Neuron (in vitro differentiated cells): ENCODE measurements around the gene SPRTN.

Experiments used
- H2AFZ ChIP-seq: one replicate; pipeline ENCODE4 v1.6.1; 2013; ENCODE audit warnings: low read depth, mild to moderate bottlenecking, inconsistent platforms, low read length, moderate library complexity
- H3K27me3 ChIP-seq: one replicate; pipeline ENCODE4 v1.6.1; 2013; ENCODE audit warnings: low read length; ENCODE audit not compliant: insufficient read depth
- H3K36me3 ChIP-seq: one replicate; pipeline ENCODE4 v1.6.1; 2013; ENCODE audit warnings: low read length; ENCODE audit not compliant: insufficient read depth
- H3K4me1 ChIP-seq: one replicate; pipeline ENCODE4 v1.6.1; 2013; ENCODE audit warnings: low read length; ENCODE audit not compliant: insufficient read depth
- H3K4me3 ChIP-seq: 2 replicates; pipeline ENCODE4 v1.5.1; 2013; ENCODE audit warnings: mild to moderate bottlenecking, low read length, moderate library complexity
- H3K9me3 ChIP-seq: one replicate; pipeline ENCODE4 v1.6.1; 2013; ENCODE audit warnings: low read length

The SPRTN gene, protein sequence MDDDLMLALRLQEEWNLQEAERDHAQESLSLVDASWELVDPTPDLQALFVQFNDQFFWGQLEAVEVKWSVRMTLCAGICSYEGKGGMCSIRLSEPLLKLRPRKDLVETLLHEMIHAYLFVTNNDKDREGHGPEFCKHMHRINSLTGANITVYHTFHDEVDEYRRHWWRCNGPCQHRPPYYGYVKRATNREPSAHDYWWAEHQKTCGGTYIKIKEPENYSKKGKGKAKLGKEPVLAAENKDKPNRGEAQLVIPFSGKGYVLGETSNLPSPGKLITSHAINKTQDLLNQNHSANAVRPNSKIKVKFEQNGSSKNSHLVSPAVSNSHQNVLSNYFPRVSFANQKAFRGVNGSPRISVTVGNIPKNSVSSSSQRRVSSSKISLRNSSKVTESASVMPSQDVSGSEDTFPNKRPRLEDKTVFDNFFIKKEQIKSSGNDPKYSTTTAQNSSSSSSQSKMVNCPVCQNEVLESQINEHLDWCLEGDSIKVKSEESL

GRCh38 chr1:231338270-231339128 lies at the start of gene SPRTN:
SPRTN (plus strand) TSS chr1:231338293; CDS start chr1:231338384, 91 bp downstream.
- H3K9me3 ChIP-seq: no peaks in the 10 kb centered on the region
- peaks cover 40% of the 10 kb centered on the region for H3K4me1 ChIP-seq
- H2AFZ ChIP-seq: peak within 1 kb of the TSS; percentile 24
- H3K27me3 ChIP-seq: no peaks in the 10 kb centered on the region
- peaks cover 14% of the 10 kb centered on the region for H3K36me3 ChIP-seq
- H3K4me3 ChIP-seq: peak within 1 kb of the TSS; percentile 71

DNA sequence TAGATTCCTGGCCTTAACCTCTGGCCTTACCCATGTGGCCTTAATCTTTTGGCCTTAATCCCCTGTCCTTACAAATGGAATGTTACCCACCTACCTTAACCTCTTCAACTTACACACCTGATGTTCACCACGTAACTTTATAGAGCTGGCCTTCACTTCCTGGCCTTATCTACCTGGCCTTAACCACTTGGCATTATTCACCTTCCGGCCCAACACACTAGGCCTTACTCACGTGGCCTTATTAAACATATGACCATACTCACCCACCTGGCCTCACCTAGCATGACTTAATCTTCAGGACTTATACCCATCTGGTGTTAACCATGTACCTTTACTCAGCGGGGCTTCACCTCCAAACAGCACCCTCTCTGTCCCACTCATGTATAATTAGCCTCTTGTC lies 42.2 kb upstream of the SPRTN start:
- Histone ChIP-seq H3K4me1 (no peaks in the 10 kb centered on the region), H3K36me3 (no peaks in the 10 kb centered on the region), H3K4me3 (no peak overlapping the region), H3K27me3 (no peaks in the 10 kb centered on the region), H3K9me3 (no peaks in the 10 kb centered on the region), H2AFZ (no peak overlapping the region)

GRCh38 chr1:231301990-231302389 lies 36.1 kb upstream of the SPRTN start:
- H3K4me3 ChIP-seq: no peak overlapping the region
- H3K36me3 ChIP-seq: no peaks in the 10 kb centered on the region
- no peaks in the 10 kb centered on the region for H3K27me3 ChIP-seq
- no peaks in the 10 kb centered on the region for H3K4me1 ChIP-seq
- no peaks in the 10 kb centered on the region for H3K9me3 ChIP-seq
- no peak overlapping the region for H2AFZ ChIP-seq

GRCh38 chr1:231310391-231310934 lies 27.6 kb upstream of the SPRTN start:
- Histone ChIP-seq H3K4me3 (no peak overlapping the region), H3K4me1 (no peaks in the 10 kb centered on the region)

GRCh38 chr1:231311720-231312431 lies 26.2 kb upstream of the SPRTN start:
- Histone ChIP-seq H3K36me3 (no peaks in the 10 kb centered on the region), H2AFZ (no peak overlapping the region), H3K4me3 (no peak overlapping the region), H3K9me3 (no peaks in the 10 kb centered on the region), H3K4me1 (no peaks in the 10 kb centered on the region), H3K27me3 (no peaks in the 10 kb centered on the region)

More at GRCh38 chr1:231310391-231310934, 27.6 kb upstream of the SPRTN start:
- Histone ChIP-seq H3K27me3 (no peaks in the 10 kb centered on the region), H3K36me3 (no peaks in the 10 kb centered on the region), H3K9me3 (no peaks in the 10 kb centered on the region), H2AFZ (no peak overlapping the region)

- Histone ChIP-seq H3K4me1 (no peaks in the 10 kb centered on the region), H3K9me3 (no peaks in the 10 kb centered on the region)
Measured at GRCh38 chr1:231312432-231312788, 25.7 kb upstream of the SPRTN start.

DNA sequence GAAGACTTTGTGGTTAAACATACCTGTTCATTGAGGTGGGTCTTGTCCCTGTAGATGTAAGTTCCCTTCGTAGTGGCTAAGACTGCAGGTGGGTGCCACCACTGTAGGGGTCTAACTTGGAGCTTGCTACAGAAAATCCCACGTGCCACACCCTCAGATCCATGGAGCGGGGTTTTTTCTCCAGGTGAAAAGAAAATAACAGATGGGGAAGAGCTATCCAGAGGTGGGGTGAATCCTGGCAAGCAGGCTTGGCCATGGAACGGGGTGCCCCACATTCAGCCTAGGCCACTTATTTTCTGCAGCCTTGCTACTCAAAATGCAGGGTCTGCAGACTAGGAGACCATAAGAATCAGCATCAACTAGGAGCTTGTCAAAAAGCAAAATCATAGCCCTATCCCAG lies 24.4 kb upstream of the SPRTN start:
- no peak overlapping the region for H3K4me3 ChIP-seq

More at GRCh38 chr1:231312432-231312788, 25.7 kb upstream of the SPRTN start:
- Histone ChIP-seq H3K4me3 (no peak overlapping the region), H3K36me3 (no peaks in the 10 kb centered on the region), H3K27me3 (no peaks in the 10 kb centered on the region), H2AFZ (no peak overlapping the region)

GRCh38 chr1:231315887-231316286 lies 22.2 kb upstream of the SPRTN start:
- Histone ChIP-seq H3K4me1 (no peaks in the 10 kb centered on the region), H2AFZ (no peak overlapping the region), H3K36me3 (no peaks in the 10 kb centered on the region), H3K9me3 (peaks cover 1% of the 10 kb centered on the region), H3K27me3 (no peaks in the 10 kb centered on the region), H3K4me3 (no peak overlapping the region)

More for the DNA sequence above, 24.4 kb upstream of the SPRTN start:
- Histone ChIP-seq H3K36me3 (no peaks in the 10 kb centered on the region), H3K4me1 (no peaks in the 10 kb centered on the region), H3K27me3 (no peaks in the 10 kb centered on the region), H2AFZ (no peak overlapping the region), H3K9me3 (no peaks in the 10 kb centered on the region)

DNA sequence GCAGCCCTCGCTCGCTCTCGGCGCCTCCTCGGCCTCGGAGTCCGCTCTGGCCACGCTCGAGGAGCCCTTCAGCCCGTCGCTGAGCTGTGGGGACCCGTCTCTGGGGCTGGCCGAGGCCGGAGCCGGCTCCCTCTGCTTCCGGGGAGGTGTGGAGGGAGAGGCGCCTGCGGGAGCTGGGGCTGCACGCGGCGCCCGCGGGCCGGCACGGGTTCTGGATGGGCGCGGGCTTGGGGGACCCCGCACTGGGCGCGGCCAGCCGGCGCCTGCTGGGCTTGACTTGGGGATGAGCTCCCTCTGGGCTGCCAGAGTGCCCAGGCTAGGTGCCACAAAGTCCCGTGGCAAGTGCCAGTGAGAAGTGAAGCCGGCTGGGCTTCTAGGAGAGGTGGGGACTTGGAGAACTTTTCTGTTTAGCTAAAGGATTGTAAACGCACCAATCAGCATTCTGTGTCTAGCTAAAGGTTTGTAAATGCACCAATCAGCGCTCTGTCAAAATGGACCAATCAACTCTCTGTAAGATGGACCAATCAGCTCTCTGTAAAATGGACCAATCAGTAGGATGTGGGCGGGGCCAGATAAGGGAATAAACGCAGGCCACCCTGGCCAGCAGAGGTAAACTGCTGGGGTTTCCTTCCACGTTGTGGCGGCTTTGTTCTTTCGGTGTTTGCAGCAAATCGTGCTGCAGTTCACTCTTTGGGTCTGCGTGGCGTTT lies 20.6 kb upstream of the SPRTN start:
- Histone ChIP-seq H3K36me3 (no peaks in the 10 kb centered on the region), H2AFZ (no peak overlapping the region), H3K4me1 (no peaks in the 10 kb centered on the region), H3K4me3 (no peak overlapping the region), H3K9me3 (peaks cover 1% of the 10 kb centered on the region), H3K27me3 (no peaks in the 10 kb centered on the region)

GRCh38 chr1:231318015-231318355 lies 20.1 kb upstream of the SPRTN start:
- no peak overlapping the region for H3K4me3 ChIP-seq
- no peaks in the 10 kb centered on the region for H3K4me1 ChIP-seq
- no peaks in the 10 kb centered on the region for H3K27me3 ChIP-seq
- H3K9me3 ChIP-seq: peaks cover 1% of the 10 kb centered on the region
- no peak overlapping the region for H2AFZ ChIP-seq
- H3K36me3 ChIP-seq: no peaks in the 10 kb centered on the region

GRCh38 chr1:231318568-231318967 lies 19.5 kb upstream of the SPRTN start:
- Histone ChIP-seq H3K9me3 (peaks cover 1% of the 10 kb centered on the region), H2AFZ (no peak overlapping the region), H3K4me1 (no peaks in the 10 kb centered on the region), H3K36me3 (no peaks in the 10 kb centered on the region), H3K27me3 (no peaks in the 10 kb centered on the region), H3K4me3 (no peak overlapping the region)

GRCh38 chr1:231319080-231319479 lies 19.0 kb upstream of the SPRTN start:
- Histone ChIP-seq H3K36me3 (no peaks in the 10 kb centered on the region), H2AFZ (no peak overlapping the region), H3K9me3 (peaks cover 1% of the 10 kb centered on the region)

More at GRCh38 chr1:231319080-231319479, 19.0 kb upstream of the SPRTN start:
- no peak overlapping the region for H3K4me3 ChIP-seq
- no peaks in the 10 kb centered on the region for H3K27me3 ChIP-seq
- peaks cover under 1% of the 10 kb centered on the region for H3K4me1 ChIP-seq
